NB4 (cell line): Measurements from ENCODE around the gene LYG2.
"Not testable (repeated sequence)": the region's sequence is repeated elsewhere in the genome, so short reads cannot be mapped to it uniquely, and the experiment has no call there.

Source experiments
- DNase-seq: peaks from one replicate; pipeline ENCODE4 v3.0.0; 2010; ENCODE audit warnings: low read depth
- H3K4me3 ChIP-seq: one replicate; pipeline ENCODE4 v1.5.1; 2011; ENCODE audit warnings: mild to moderate bottlenecking, low read depth, low read length, moderate library complexity
- CTCF ChIP-seq: IDR thresholded peaks from one replicate; pipeline ENCODE4 v1.5.1; 2012; ENCODE audit warnings: low read depth, low read length
- MAX ChIP-seq: IDR thresholded peaks from 2 replicates; pipeline ENCODE4 v1.6.1; 2011; ENCODE audit warnings: low read depth, low read length
- MYC ChIP-seq: IDR thresholded peaks from 2 replicates; pipeline ENCODE4 v1.6.1; 2011; ENCODE audit warnings: low read depth, low read length
- POLR2A ChIP-seq: IDR thresholded peaks from 2 replicates; pipeline ENCODE4 v1.6.1; 2011; ENCODE audit warnings: mild to moderate bottlenecking; ENCODE audit not compliant: insufficient read length; ENCODE audit errors: extremely low read depth

LYG2 gene

GRCh38 chr2:99256677-99257076 is 1.2 kb upstream of the LYG2 start:
- H3K4me3 ChIP-seq, result no peak overlapping the region
- TF ChIP-seq CTCF (no peak), MYC (no peak), MAX (no peak)
- DNase-seq, result no peak

- TF ChIP-seq POLR2A, result no peak
- no peak overlapping the region for H3K4me3 ChIP-seq
- DNase-seq, result no peak
Observed at GRCh38 chr2:99249951-99250350, 5.5 kb downstream of the LYG2 start.

GRCh38 chr2:99242151-99242550 is 13.3 kb downstream of the LYG2 start:
- no peak overlapping the region for H3K4me3 ChIP-seq
- TF ChIP-seq POLR2A (no peak), CTCF (no peak), MAX (no peak), MYC (no peak)
- DNase-seq, result no peak

GRCh38 chr2:99240431-99240830 is 15.0 kb downstream of the LYG2 start:
- no peak for TF ChIP-seq MYC
- no peak for TF ChIP-seq POLR2A
- no peak for TF ChIP-seq CTCF
- TF ChIP-seq MAX, result no peak
- no peak overlapping the region for H3K4me3 ChIP-seq
- DNase-seq, result peak; percentile 15

GRCh38 chr2:99238599-99238998 is 16.9 kb downstream of the LYG2 start:
- no peak overlapping the region for H3K4me3 ChIP-seq
- TF ChIP-seq CTCF (no peak), POLR2A (no peak), MAX (no peak), MYC (no peak)
- no peak for DNase-seq

GRCh38 chr2:99233177-99233576 is 22.3 kb downstream of the LYG2 start:
- H3K4me3 ChIP-seq, DNase-seq: not testable (repeated sequence)

- DNase-seq, result no peak
- TF ChIP-seq MYC, result no peak
- TF ChIP-seq POLR2A, result no peak
- no peak for TF ChIP-seq CTCF
- TF ChIP-seq MAX, result no peak
- no peak overlapping the region for H3K4me3 ChIP-seq
Observed at GRCh38 chr2:99217929-99218501, 37.5 kb downstream of the LYG2 start.
